Mammary epithelial cell (primary cell): ENCODE data around the gene CCND3.

Experiments used
- CTCF ChIP-seq, 2 donors: IDR thresholded peaks in 1 of 2; conservative IDR thresholded peaks in 1 of 2; 2 replicates each; pipeline ENCODE4 v1.5.1; 2011 to 2012; ENCODE audit warnings: inconsistent platforms in 2 of 2, low read length in 2 of 2, mild to moderate bottlenecking in 2 of 2, control low read depth in 1 of 2, low read depth in 1 of 2; ENCODE audit not compliant: insufficient read depth in 1 of 2; ENCODE audit errors: extremely low read depth in 1 of 2
- EZH2 ChIP-seq: IDR thresholded peaks from 2 replicates; pipeline ENCODE4 v1.6.1; 2012; ENCODE audit warnings: low read length, inconsistent platforms, borderline replicate concordance

GRCh38 chr6:41937861-41938574 lies 3.6 kb downstream of the CCND3 start:
- TF ChIP-seq EZH2 (no peak), CTCF (conservative IDR thresholded peaks at IDR 0.05 in 1 of 2, IDR thresholded peaks at IDR 0.05 in 1 of 2; ENCODE audit: extremely low read depth in 1 of 2, insufficient read depth in 1 of 2, low read depth in 1 of 2, low read length in 2 of 2) (no peak)
